GM12875 (cell line): ENCODE results near the gene ASPG.

Experiments used
- H3K4me3 ChIP-seq: one replicate; pipeline ENCODE4 v1.5.1; 2011; ENCODE audit warnings: low read depth, low read length, control low read depth
- CTCF ChIP-seq: IDR thresholded peaks from 2 replicates; pipeline ENCODE4 v1.5.1; 2011; ENCODE audit warnings: low read depth, mild to moderate bottlenecking, control low read depth, inconsistent platforms, low read length, moderate library complexity, borderline replicate concordance; ENCODE audit not compliant: insufficient read depth

ASPG gene

GRCh38 chr14:104143521-104144452, 58.3 kb downstream of the ASPG start:
- no peak for TF ChIP-seq CTCF
- no peak overlapping the region for H3K4me3 ChIP-seq

GRCh38 chr14:104144453-104144790, 58.9 kb downstream of the ASPG start:
- no peak for TF ChIP-seq CTCF
- H3K4me3 ChIP-seq = no peak overlapping the region

GRCh38 chr14:104144911-104145825, 59.7 kb downstream of the ASPG start:
- no peak for TF ChIP-seq CTCF
- no peak overlapping the region for H3K4me3 ChIP-seq

GRCh38 chr14:104145826-104146601, 60.5 kb downstream of the ASPG start:
- TF ChIP-seq CTCF = no peak
- no peak overlapping the region for H3K4me3 ChIP-seq

GRCh38 chr14:104146651-104147345, 61.3 kb downstream of the ASPG start:
- TF ChIP-seq CTCF = no peak
- no peak overlapping the region for H3K4me3 ChIP-seq
